OCI-LY7 (cell line): Measurements from ENCODE around the gene ERP29.

Experiments
- EZH2phosphoT487 ChIP-seq: fragments of 200-600 bp; sonication (generic); IDR thresholded peaks from 2 replicates; pipeline ENCODE4 v1.6.1; 2018; ENCODE audit warnings: low read depth, borderline replicate concordance, mild to moderate bottlenecking, mixed run types, antibody characterized with exemption, low read length, moderate library complexity, mixed read lengths
- TF ChIP-seq, protein P1 (sequence below): fragments of 200-600 bp; sonication (generic); conservative IDR thresholded peaks from 2 replicates; pipeline ENCODE4 v1.5.1; 2014; ENCODE audit warnings: mild to moderate bottlenecking, antibody characterized with exemption, low read length, moderate library complexity, mixed read lengths

DNA sequence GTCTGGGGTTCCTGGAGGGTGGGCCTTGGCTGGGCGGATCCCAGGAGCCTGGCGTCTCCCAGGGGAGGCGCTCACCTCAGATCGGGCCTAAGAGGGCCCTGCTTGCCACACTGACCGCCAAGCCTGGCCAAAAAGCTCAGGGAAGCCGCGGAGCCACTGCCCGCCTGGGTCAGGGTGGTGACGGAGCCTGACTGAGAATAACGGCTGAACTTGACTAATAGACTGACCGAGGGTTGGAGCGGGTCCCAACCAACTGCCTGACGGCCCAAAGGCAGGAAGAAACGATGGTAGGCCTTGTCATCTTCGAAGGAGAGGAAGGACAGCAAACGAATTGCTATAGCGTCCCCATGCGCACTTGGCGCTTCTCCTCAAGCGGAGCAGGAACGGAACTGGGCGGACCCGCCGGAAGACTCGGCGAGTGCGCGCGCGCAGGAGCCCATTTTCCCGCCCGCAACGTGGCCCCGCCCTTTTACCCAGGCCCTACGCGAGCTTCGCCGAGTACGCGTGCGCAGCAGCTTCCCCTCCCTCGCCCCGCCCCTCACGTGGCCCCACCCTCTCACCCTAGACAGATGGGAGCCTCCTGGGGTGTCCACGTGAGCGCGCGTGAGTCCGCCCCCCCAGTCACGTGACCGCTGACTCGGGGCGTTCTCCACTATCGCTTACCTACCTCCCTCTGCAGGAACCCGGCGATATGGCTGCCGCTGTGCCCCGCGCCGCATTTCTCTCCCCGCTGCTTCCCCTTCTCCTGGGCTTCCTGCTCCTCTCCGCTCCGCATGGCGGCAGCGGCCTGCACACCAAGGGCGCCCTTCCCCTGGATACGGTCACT, at the start of gene ERP29, which contains the start of gene TMEM116:
- TF ChIP-seq, protein P1, sequence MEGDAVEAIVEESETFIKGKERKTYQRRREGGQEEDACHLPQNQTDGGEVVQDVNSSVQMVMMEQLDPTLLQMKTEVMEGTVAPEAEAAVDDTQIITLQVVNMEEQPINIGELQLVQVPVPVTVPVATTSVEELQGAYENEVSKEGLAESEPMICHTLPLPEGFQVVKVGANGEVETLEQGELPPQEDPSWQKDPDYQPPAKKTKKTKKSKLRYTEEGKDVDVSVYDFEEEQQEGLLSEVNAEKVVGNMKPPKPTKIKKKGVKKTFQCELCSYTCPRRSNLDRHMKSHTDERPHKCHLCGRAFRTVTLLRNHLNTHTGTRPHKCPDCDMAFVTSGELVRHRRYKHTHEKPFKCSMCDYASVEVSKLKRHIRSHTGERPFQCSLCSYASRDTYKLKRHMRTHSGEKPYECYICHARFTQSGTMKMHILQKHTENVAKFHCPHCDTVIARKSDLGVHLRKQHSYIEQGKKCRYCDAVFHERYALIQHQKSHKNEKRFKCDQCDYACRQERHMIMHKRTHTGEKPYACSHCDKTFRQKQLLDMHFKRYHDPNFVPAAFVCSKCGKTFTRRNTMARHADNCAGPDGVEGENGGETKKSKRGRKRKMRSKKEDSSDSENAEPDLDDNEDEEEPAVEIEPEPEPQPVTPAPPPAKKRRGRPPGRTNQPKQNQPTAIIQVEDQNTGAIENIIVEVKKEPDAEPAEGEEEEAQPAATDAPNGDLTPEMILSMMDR: peak; percentile 49
- TF ChIP-seq EZH2phosphoT487: no peak
